GM12801 (cell line): Measurements from ENCODE around the gene SLC38A10.

Source experiments
- TF ChIP-seq, protein P1 (sequence below): IDR thresholded peaks from one replicate; pipeline ENCODE4 v1.5.1; 2011; ENCODE audit warnings: control low read depth; ENCODE audit not compliant: insufficient read length; ENCODE audit errors: extremely low read depth

The SLC38A10 gene

DNA sequence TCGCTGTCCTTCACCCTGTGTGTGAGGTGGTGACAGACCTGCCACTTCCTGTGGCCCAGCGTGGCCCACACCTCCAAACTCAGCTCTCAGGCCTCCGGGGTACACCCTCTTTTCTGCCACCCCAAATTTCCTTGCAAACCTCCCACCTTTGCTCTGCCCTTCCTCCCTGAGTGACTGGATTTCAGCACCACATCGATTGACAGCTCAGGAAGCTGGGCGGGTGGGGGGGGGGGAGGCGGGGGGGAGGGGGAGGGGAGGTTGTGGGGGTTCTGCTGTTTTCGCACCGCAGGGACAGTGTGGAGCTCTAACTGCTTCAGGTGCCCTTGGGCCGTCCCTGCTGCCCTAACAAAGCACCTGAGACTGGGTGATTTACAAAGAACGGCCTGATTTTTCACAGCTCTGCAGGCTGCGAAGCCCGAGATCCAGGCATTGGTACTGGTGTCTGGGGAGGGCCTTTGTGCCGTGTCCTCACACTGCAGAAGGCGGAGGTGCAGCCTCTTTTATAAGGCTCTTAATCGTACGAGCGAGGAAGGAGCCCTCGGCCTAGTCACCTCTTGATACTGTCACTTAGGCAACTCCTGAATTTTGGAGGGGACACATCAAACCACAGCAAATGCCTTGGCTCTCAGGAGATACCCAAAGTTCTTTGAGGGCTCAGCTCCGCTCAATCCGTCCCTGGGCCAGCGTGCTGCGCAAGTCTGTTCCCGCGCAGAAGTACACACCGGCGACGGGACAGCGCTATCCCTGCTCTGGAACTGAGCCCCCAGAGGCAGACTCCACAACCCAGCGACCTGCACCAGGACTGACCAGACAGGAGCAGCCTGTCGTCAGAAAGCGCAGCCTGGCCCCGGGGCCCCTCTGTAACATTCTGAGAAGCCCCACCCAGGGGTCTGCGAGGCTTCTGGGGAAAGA is 52.4 kb downstream of the SLC38A10 start:
- TF ChIP-seq, protein P1, sequence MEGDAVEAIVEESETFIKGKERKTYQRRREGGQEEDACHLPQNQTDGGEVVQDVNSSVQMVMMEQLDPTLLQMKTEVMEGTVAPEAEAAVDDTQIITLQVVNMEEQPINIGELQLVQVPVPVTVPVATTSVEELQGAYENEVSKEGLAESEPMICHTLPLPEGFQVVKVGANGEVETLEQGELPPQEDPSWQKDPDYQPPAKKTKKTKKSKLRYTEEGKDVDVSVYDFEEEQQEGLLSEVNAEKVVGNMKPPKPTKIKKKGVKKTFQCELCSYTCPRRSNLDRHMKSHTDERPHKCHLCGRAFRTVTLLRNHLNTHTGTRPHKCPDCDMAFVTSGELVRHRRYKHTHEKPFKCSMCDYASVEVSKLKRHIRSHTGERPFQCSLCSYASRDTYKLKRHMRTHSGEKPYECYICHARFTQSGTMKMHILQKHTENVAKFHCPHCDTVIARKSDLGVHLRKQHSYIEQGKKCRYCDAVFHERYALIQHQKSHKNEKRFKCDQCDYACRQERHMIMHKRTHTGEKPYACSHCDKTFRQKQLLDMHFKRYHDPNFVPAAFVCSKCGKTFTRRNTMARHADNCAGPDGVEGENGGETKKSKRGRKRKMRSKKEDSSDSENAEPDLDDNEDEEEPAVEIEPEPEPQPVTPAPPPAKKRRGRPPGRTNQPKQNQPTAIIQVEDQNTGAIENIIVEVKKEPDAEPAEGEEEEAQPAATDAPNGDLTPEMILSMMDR: no peak

- TF ChIP-seq, protein P1: no peak
These were observed 53.3 kb downstream of the SLC38A10 start for GRCh38 chr17:81241648-81242420.

DNA sequence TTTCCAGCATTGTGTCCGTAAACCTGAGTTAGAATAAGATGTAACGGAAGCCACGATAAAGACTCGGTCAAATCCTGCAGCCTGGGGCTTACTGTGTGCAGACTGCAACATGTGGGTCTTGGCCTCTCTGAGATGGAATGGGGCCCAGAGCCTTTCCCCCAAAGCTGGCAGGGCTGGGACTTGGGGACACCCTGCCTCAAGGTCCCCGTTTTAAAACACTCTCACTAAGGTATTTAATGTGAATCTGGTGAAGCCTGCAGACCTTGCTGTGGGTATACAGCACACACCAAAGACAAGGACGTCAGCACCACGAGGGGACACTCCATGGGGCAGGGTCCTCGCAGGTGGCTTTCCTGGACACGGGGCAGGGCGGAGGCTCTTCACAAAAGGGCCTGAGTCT is 53.9 kb downstream of the SLC38A10 start:
- TF ChIP-seq, protein P1: no peak

- TF ChIP-seq, protein P1: no peak
These were observed 54.3 kb downstream of the SLC38A10 start for GRCh38 chr17:81240761-81241160.

DNA sequence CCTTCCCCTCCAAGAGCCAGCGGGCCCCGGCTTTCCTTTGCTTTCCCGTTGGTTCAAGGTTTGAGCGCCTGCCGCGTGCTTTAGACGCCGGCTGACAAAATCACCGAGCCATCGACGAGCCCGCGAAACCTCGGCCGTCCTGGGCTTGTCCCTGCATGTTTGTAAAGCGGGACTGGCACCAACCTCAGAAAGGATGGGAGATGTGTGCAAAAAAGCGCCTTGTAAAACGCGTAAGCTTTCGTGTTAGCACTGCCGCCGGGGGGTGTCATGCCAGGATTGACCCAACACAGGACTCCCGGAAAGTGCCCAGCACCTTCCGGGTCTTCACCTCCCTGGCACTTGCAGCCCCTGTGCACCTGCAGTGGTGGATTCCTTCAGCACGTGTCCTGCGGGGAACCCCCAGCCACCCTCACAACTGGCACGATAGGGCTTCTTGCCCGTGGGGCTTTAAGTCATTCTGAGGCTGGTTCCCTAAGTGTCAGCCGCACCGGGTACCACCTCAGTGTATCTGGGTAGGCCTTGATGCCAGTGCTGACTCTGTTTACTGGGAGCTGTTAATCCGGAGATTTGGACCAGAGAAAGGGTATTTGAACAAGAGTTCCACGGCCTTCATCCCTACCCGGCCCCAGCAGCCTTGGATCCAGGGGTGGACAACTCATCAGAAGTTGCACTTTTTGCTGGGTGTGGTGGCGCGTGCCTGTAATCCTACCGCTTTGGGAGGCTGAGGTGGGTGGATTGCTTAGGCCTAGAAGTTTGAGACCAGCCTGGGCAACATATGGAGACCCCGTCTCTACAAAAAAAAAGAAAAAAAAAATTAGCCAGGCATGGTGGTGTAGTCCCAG is 55.2 kb downstream of the SLC38A10 start:
- TF ChIP-seq, protein P1: no peak

DNA sequence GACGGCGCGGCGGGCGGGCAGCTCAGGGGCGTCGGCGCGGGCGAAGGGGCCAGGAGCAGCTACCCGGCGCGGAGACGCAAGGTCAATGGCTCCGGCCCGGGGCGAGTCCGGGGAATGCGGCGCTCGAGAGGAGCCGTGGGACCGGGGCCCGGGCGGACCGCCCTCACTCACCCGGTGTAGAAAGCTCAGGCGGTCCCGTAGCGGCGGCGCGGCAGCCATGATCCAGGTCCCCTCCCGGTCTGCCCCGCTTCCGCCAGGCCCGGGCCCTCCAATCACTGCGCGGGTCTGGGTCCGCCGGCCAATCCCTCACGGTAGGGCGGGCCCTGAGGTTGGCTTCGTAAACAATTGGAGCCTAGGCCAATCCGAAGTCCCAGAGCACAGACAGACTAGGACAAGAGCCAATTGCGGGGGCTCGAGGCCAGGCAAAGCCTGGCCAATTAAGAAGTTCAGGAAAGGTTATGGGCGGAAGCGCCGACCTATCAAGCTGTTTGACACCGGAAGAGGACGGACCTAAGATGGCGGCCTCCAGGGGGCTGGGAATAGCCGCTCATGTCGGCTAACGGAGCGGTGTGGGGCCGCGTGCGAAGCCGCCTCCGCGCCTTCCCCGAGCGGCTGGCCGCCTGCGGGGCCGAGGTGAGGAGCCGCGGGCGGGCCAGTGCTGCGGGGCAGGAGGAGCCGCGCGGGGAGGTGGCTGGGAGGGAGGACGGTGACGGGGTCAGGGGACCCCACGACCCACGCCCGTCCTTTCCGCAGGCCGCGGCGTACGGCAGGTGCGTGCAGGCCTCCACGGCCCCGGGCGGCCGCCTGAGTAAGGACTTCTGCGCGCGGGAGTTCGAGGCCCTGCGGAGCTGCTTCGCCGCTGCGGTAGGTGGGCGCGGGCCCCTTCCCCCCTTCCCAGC is 56.0 kb downstream of the SLC38A10 start, which contains the start of the genes NDUFAF8 and TEPSIN:
Gene NDUFAF8, plus strand, starts transcription at position 504 of the 899 bp plus-strand sequence. Its CDS starts 46 bp downstream, at position 550.
Gene TEPSIN, minus strand, starts transcription at position 241 of the 899 bp plus-strand sequence. Its CDS starts 22 bp downstream, at position 219.
- TF ChIP-seq, protein P1: no peak
